DOHH2 (cell line): ENCODE results near the gene NUDT12.

ENCODE experiments used
- EZH2phosphoT487 ChIP-seq: fragments of 200-600 bp; sonication (generic); IDR thresholded peaks from 2 replicates; pipeline ENCODE4 v1.6.1; 2017; ENCODE audit warnings: borderline replicate concordance, mild to moderate bottlenecking, antibody characterized with exemption, low read length, moderate library complexity, mixed read lengths
- TF ChIP-seq, protein P1 (sequence below): fragments of 200-600 bp; sonication (generic); IDR thresholded peaks from one replicate; pipeline ENCODE4 v1.5.1; 2014; ENCODE audit warnings: antibody characterized with exemption, mild to moderate bottlenecking, low read depth, low read length; ENCODE audit not compliant: poor library complexity, severe bottlenecking

DNA sequence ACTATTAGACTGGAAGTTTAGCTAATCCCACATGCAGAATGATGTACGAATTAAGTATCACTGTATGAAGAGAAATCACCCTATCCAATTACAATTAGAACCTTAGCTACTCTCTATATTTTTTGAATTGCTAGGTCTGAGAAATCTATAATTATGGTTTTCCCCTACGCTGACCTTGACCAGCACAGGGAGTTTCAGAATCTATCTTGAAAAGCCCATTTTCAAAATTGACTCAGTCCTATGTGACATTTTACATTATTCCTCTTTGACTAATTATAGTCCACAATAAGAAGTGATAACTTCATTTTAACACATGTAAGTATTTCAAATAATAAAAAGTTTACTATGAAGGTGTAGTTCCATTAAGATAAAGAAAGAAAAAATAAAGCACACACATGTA, 21.5 kb downstream of the NUDT12 start:
- TF ChIP-seq EZH2phosphoT487, result no peak
- TF ChIP-seq, protein P1, sequence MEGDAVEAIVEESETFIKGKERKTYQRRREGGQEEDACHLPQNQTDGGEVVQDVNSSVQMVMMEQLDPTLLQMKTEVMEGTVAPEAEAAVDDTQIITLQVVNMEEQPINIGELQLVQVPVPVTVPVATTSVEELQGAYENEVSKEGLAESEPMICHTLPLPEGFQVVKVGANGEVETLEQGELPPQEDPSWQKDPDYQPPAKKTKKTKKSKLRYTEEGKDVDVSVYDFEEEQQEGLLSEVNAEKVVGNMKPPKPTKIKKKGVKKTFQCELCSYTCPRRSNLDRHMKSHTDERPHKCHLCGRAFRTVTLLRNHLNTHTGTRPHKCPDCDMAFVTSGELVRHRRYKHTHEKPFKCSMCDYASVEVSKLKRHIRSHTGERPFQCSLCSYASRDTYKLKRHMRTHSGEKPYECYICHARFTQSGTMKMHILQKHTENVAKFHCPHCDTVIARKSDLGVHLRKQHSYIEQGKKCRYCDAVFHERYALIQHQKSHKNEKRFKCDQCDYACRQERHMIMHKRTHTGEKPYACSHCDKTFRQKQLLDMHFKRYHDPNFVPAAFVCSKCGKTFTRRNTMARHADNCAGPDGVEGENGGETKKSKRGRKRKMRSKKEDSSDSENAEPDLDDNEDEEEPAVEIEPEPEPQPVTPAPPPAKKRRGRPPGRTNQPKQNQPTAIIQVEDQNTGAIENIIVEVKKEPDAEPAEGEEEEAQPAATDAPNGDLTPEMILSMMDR, result no peak
